ENCODE data around the gene CYP4F3.
"Not testable (repeated sequence)": the region's sequence is repeated elsewhere in the genome, so short reads cannot be mapped to it uniquely, and the experiment has no call there.

GRCh38 chr19:15607978-15608925, 32.4 kb upstream of the CYP4F3 start:
- not testable (repeated sequence) for TF ChIP-seq CTCF (conservative IDR thresholded peaks at IDR 0.05; ENCODE audit: low read length); EZH2phosphoT487 (IDR thresholded peaks at IDR 0.05; ENCODE audit: borderline replicate concordance, low read depth, low read length)

Data from OCI-LY7 (cell line).